ENCODE results near the gene ATP8A2.

DNA sequence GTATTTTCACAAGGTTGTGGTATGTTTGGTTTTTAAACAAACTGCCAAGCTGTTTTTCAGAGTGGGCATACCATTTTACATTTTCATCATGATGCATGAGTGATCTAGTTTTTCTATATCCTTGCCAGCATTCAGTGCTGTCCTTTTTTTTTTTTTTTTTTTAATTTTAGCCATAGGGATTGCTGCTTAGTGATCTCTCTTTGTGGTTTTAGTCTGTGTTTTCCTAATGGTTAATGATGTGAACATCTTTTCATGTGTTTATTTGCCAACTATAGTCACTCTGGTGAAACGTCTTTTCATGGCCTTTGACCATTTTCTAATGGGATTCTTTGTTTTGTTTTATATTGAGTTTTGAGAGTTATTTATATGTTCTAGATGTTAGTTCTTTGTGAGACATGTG lies 620.3 kb downstream of the ATP8A2 start:
- TF ChIP-seq, protein P1, sequence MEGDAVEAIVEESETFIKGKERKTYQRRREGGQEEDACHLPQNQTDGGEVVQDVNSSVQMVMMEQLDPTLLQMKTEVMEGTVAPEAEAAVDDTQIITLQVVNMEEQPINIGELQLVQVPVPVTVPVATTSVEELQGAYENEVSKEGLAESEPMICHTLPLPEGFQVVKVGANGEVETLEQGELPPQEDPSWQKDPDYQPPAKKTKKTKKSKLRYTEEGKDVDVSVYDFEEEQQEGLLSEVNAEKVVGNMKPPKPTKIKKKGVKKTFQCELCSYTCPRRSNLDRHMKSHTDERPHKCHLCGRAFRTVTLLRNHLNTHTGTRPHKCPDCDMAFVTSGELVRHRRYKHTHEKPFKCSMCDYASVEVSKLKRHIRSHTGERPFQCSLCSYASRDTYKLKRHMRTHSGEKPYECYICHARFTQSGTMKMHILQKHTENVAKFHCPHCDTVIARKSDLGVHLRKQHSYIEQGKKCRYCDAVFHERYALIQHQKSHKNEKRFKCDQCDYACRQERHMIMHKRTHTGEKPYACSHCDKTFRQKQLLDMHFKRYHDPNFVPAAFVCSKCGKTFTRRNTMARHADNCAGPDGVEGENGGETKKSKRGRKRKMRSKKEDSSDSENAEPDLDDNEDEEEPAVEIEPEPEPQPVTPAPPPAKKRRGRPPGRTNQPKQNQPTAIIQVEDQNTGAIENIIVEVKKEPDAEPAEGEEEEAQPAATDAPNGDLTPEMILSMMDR (IDR thresholded peaks at IDR 0.05), result no peak
- no peak for TF ChIP-seq POLR2A (IDR thresholded peaks at IDR 0.05)
